NK-92 treated with Interleukin-12 subunit alpha and Interleukin-12 subunit beta, amount 100 ng/mL, for 24 hours (cell line): ENCODE measurements around the gene PRMT9.

Experiments used
- DNase-seq: peaks from one replicate; lab custom pipeline; 2025; lab: John Stamatoyannopoulos, UW

PRMT9 gene

GRCh38 chr4:147678796-147679549, 5.0 kb downstream of the PRMT9 start:
- no peak for DNase-seq

GRCh38 chr4:147678106-147678505, 5.9 kb downstream of the PRMT9 start:
- no peak for DNase-seq

- no peak for DNase-seq
Measured at GRCh38 chr4:147674496-147674895, 9.5 kb downstream of the PRMT9 start.

- no peak for DNase-seq
Measured at GRCh38 chr4:147674073-147674472, 9.9 kb downstream of the PRMT9 start.

GRCh38 chr4:147658501-147658900, 25.5 kb downstream of the PRMT9 start:
- DNase-seq = no peak

GRCh38 chr4:147655639-147656038, 28.3 kb downstream of the PRMT9 start:
- DNase-seq = no peak

DNA sequence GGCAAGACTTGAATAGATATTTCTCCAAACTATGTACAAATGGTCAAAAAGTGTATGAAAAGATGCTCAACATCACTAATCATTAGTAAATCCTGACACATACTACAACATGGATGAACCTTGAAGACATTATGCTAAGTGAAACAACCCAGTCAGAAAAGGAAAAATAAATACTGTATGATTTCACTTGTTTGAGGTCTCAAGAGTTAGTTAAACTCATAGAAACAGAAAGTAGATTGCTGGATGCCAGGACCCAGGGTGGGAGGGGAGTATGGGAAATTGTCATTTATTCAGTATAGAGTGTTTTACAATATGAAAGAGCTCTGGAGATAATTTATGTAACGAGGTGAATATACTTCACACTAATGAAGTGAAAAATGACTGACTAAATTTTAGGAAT, 32.4 kb downstream of the PRMT9 start:
- no peak for DNase-seq

- DNase-seq = no peak
Measured at GRCh38 chr4:147648656-147649055, 35.3 kb downstream of the PRMT9 start.

DNA sequence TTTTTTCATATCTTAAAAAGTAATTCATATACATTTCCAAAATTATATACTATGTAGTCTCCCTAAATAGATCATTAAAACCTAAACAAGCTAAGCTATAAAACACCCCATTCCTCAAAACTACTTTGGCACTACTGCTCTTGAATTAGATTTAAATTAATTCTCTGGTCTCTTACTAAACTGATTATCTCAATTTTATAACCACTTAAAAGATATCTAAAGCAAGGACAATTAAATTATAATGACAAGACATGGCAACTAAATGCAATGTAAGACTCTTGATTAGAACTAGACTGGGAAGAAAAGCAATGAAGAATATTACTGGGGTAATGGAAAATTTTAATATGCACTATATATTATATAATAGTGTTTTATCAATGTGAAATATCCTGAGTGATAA, 38.9 kb downstream of the PRMT9 start:
- DNase-seq = no peak

GRCh38 chr4:147644471-147644870, 39.5 kb downstream of the PRMT9 start:
- no peak for DNase-seq

- DNase-seq = no peak
Measured at GRCh38 chr4:147643616-147644015, 40.3 kb downstream of the PRMT9 start.

DNA sequence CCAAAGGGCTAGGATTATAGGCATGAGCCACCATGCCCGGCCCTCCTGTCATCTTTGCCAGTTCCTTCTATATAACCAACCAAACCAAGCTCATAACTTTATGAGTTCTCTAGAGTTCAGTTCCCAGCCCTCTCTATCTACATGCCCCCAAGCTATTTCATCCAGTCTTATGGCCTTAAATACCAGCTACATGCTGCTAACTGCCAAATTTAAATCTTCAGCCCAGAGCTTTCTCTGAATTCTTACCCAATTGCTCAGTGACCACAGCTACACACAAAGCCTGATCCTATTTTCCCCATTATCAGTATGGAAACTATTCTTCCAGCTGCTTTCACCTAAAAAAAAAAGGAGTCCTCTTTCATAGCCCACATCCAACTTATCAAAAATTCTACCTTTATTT, 43.6 kb downstream of the PRMT9 start:
- no peak for DNase-seq

- no peak for DNase-seq
Measured at GRCh38 chr4:147639388-147639787, 44.6 kb downstream of the PRMT9 start.

DNA sequence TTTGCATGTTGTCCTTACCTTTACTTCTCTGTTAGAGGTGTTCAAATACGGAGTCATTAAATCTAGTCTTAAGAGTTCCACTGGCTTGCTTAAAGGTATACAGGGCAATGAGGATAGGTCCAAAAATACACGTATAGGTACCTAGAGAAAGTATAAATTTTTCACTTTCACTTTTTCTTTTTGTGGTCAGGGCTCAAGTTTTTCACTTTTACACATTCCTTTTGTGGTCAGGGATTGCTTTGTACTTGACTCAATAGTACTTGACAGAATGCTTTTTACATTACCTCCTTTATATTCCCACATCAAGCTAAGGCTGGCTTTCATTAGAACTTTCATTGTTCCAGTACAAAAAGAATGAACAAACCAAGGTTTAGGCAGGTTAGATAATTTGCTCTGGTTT, 45.0 kb downstream of the PRMT9 start:
- DNase-seq = no peak

DNA sequence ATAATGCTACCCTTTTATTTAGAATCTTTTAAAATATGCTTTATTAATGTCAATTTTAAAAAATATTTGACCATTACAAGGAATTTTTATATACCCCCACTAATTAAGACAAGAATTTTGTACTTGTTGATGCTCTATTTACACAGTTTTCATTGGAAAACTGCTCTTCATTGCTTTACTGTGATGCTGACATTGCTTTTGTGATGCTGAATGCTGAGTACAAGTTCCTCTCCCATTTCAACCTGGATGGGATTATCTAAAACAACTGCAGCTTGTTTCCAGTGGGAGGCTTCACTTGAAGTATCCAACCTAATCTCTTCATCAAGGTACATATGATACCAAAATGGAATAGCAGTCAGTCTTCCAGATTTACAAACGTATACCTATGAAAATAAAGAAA, 45.6 kb downstream of the PRMT9 start:
- no peak for DNase-seq

DNA sequence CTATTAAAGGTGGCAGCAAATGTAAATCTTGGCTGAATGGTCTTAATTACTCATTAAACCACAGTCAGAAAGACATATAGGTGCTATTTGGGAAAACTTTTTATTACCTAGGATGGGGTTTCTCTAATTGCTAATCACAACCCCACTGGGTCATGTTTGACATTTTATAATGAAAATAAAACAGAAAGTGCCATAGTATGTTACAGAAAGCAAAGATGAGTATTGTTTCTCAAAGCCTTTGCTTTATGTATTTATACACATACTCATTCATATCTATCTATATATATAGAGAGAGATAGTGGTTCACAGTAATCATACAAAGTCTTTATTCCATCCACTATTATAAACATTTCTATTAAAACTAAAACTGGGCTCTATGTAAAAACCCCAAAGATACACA, 48.6 kb downstream of the PRMT9 start:
- no peak for DNase-seq

GRCh38 chr4:147633643-147634042, 50.3 kb downstream of the PRMT9 start:
- DNase-seq = no peak

DNA sequence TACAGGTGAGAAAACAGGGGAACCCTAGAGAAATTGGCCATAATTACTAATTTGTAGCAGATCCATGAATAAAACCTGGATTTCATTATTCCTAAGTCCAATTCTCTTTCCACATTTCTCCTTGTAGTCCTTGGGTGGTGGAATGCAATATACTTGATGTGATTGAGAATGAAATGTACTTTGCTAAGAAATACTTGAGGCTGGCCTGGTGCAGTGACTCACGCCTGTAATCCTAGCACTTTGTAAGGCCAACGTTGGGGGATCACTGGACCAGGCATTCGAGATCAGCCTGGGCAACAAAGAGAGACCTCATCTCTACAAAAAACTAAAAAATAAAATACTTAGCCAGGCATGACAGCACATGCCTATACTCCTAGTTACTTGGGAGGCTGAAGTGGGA, 50.9 kb downstream of the PRMT9 start:
- DNase-seq = no peak

DNA sequence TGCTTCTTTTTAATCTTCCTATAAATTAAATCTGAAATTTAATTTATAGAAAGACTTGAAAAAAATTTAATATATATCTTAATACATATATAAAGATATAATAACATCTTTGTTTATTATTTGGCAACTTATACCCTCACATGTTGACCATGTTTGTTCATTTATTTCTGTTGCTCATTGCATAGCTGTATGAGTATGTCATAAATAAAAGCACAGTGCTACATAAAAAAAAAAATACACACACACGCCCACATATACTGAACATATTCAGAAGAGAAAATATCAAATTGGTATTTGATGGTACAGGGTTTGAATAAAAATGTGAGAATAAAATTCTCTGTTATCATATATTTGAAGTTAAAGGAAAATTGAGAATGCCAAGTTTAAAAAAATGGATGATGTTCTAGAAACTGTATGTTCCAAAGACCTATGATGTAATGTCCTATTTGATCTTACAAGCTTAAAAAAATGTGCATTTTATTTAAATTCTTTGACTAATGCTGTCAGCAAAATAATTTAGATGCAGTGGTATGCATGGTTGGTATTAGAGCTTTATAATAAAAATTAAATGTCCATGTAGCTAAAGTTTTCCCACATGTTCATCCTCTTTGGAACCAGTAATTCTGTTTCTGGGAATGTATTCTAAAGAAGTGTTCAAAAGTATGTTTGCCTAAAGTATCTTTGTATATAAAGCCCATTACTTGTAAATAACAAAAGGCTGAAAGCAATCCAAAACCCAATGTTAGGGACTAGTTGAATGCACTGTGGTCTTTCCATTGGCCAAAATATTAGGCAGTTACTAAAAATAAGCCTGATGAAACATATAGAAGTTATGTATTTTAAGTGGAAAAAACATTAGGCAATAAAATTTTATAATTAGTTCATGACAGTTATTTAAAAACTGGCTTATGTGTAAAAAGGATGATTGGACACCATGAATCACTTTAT, 53.9 kb downstream of the PRMT9 start:
- DNase-seq = no peak

DNA sequence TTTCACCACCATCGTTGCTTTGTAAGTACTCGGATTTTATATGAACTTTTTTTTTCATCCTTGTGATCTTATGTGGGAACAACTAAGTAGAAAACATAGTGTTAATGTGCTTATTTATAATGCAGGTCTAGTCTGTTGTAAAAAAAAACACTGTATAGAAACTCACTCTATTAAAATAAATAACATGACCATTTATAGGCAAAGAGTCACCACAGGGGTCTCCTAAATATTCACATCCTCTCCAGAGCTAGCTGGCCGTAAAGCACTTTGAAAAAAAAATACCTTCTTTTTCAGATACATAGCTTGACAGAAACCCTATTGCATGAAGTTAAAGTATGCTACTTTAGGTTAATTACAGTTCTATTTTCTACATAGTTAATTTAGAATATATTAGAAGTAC, 55.5 kb downstream of the PRMT9 start:
- DNase-seq = no peak

DNA sequence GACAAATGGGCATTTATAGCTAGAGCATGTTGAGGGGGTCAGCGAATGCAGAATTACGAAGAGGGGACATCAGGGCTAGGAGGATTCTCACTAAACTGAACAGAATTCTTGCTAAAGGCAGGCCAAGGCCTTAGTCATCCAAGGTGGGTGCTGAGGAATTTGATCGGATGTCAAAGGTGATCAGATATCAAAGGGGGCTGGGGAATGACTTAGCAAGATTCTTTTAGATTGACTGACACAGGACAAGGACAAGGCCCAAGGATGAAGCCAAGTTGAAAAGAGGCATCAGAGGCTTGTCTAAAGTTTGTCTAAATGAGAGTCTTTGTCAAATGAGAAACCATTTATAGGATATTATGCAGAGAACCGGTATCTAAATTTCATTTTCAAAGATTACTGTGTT, 57.1 kb downstream of the PRMT9 start:
- DNase-seq = no peak

DNA sequence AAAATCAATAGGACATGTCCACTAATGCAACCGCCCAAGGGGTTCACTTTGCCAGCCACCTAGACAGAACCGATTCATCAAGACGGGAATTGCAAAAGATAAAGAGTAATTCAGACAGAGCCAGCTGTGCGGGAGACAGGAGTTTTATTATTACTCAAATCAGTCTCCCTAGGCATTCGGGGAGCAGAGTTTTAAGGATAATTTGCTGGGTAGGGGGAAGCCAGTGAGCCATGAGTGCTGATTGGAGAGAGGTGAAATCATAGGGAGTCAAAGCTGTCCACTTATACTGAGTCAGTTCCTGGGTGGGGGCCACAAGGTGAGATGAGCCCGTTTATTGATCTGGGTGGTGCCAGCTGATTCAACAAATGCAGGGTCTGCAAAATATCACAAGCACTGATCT, 58.2 kb downstream of the PRMT9 start:
- DNase-seq = no peak

GRCh38 chr4:147620315-147620714, 63.6 kb downstream of the PRMT9 start:
- no peak for DNase-seq
